Trophoblast cell (in vitro differentiated cells and primary cell): ENCODE results near the gene TALDO1.

Experiments used
- DNase-seq, 2 donors: peaks; one replicate each; pipeline ENCODE4 v3.0.0-alpha.2; 2016
- H2AFZ ChIP-seq: 2 replicates; pipeline ENCODE4 v1.6.1; 2013; ENCODE audit warnings: low read length, moderate library complexity, mild to moderate bottlenecking; ENCODE audit not compliant: insufficient read depth, poor library complexity
- H2AK5ac ChIP-seq: 2 replicates; pipeline ENCODE4 v1.6.1; 2013; ENCODE audit warnings: mild to moderate bottlenecking, low read length
- H2BK120ac ChIP-seq: 2 replicates; pipeline ENCODE4 v1.6.1; 2013; ENCODE audit warnings: low read length, mild to moderate bottlenecking, moderate library complexity; ENCODE audit not compliant: insufficient read depth, poor library complexity
- H2BK12ac ChIP-seq: 2 replicates; pipeline ENCODE4 v1.6.1; 2013; ENCODE audit warnings: mild to moderate bottlenecking, low read length, moderate library complexity
- H2BK5ac ChIP-seq: 2 replicates; pipeline ENCODE4 v1.6.1; 2013; ENCODE audit warnings: low read length, low read depth, moderate library complexity, mild to moderate bottlenecking; ENCODE audit not compliant: poor library complexity
- H3K14ac ChIP-seq: 2 replicates; pipeline ENCODE4 v1.6.1; 2013; ENCODE audit warnings: mild to moderate bottlenecking, low read length
- H3K18ac ChIP-seq: 2 replicates; pipeline ENCODE4 v1.6.1; 2013; ENCODE audit warnings: mild to moderate bottlenecking, low read length
- H3K23ac ChIP-seq: 2 replicates; pipeline ENCODE4 v1.6.1; 2013; ENCODE audit warnings: low read length
- H3K27ac ChIP-seq: 2 replicates; pipeline ENCODE4 v1.5.1; 2013; ENCODE audit warnings: low read depth, mild to moderate bottlenecking, inconsistent platforms, low read length, moderate library complexity
- H3K27me3 ChIP-seq: 2 replicates; pipeline ENCODE4 v1.6.1; 2013; ENCODE audit warnings: inconsistent platforms, mild to moderate bottlenecking, low read length, moderate library complexity; ENCODE audit not compliant: insufficient read depth
- H3K36me3 ChIP-seq, 2 experiments: 1 replicate in 1 of 2; 2 replicates in 1 of 2; pipeline ENCODE4 v1.6.1; 2013; ENCODE audit warnings: low read length in 2 of 2, mild to moderate bottlenecking in 2 of 2, moderate library complexity in 1 of 2; ENCODE audit not compliant: insufficient read depth in 2 of 2, control insufficient read depth in 1 of 2
- H3K4ac ChIP-seq: 2 replicates; pipeline ENCODE4 v1.6.1; 2013; ENCODE audit warnings: low read depth, mild to moderate bottlenecking, low read length, moderate library complexity
- H3K4me1 ChIP-seq, 2 experiments: 1 replicate in 1 of 2; 2 replicates in 1 of 2; pipeline ENCODE4 v1.6.1; 2013; ENCODE audit warnings: low read length in 2 of 2, mild to moderate bottlenecking in 2 of 2, moderate library complexity in 1 of 2; ENCODE audit not compliant: insufficient read depth in 2 of 2, control insufficient read depth in 1 of 2
- H3K4me2 ChIP-seq: 2 replicates; pipeline ENCODE4 v1.6.1; 2013; ENCODE audit warnings: inconsistent platforms, mild to moderate bottlenecking, low read length, moderate library complexity
- H3K4me3 ChIP-seq: 2 replicates; pipeline ENCODE4 v1.5.1; 2013; ENCODE audit warnings: mild to moderate bottlenecking, low read depth, low read length, inconsistent platforms
- H3K79me1 ChIP-seq: one replicate; pipeline ENCODE4 v1.6.1; 2013; ENCODE audit warnings: low read length
- H3K79me2 ChIP-seq: 2 replicates; pipeline ENCODE4 v1.6.1; 2013; ENCODE audit warnings: low read length, mild to moderate bottlenecking; ENCODE audit not compliant: control insufficient read depth, insufficient read depth, poor library complexity
- H3K9ac ChIP-seq: 2 replicates; pipeline ENCODE4 v1.6.1; 2013; ENCODE audit warnings: mild to moderate bottlenecking, low read length
- H3K9me3 ChIP-seq: 2 replicates; pipeline ENCODE4 v1.6.1; 2013; ENCODE audit warnings: low read depth, mild to moderate bottlenecking, control low read depth, inconsistent platforms, low read length; ENCODE audit not compliant: insufficient read depth
- H4K12ac ChIP-seq: 2 replicates; pipeline ENCODE4 v1.6.1; 2013; ENCODE audit warnings: low read depth, mild to moderate bottlenecking, low read length, moderate library complexity
- H4K8ac ChIP-seq: 2 replicates; pipeline ENCODE4 v1.6.1; 2013; ENCODE audit warnings: low read depth, mild to moderate bottlenecking, low read length, moderate library complexity
- H4K91ac ChIP-seq: one replicate; pipeline ENCODE4 v1.6.1; 2013; ENCODE audit warnings: low read depth, mild to moderate bottlenecking, low read length, moderate library complexity
- WGBS: extraction: QIAGEN DNeasy Blood & Tissue Kit; methylation state at CpG from one replicate; pipeline ENCODE4 v1.1.7; 2013; ENCODE audit warnings: missing lambda C conversion rate; ENCODE audit not compliant: insufficient read length, insufficient coverage; ENCODE audit errors: extremely low coverage; 5-methylcytosine and 5-hydroxymethylcytosine counted together

The TALDO1 gene

DNA sequence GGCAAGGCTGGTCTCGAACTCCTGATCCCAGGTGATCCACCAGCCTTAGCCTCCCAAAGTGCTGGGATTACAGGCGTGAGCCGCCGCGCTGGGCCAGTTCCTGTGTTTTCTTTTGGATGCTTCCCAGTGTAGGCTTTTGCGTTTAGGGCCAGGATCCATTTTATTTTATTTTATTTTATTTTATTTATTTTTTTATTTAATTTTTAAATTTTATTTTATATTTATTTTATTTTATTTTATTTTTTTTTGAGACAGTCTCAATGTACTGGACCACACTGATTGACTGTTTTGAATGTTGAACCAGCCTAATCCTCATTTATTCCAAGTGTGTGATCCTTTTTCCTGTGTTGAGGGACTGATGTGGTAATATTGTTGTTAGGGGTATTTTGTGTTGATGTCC is 32.8 kb upstream of the TALDO1 start:
- no peak overlapping the region for H3K4me2 ChIP-seq
- H3K18ac ChIP-seq, result no peak overlapping the region
- H3K9ac ChIP-seq, result no peak overlapping the region
- H2BK120ac ChIP-seq, result no peak overlapping the region
- no peak overlapping the region for H2BK5ac ChIP-seq
- H2BK12ac ChIP-seq, result no peak overlapping the region
- no peak overlapping the region for H3K23ac ChIP-seq
- H2AFZ ChIP-seq, result no peak overlapping the region
- no peak overlapping the region for H4K91ac ChIP-seq
- H2AK5ac ChIP-seq, result no peak overlapping the region
- H4K12ac ChIP-seq, result no peak overlapping the region
- H3K79me1 ChIP-seq, result peaks cover 3% of the 10 kb centered on the region
- H3K36me3 ChIP-seq, result peaks cover 24 to 25% of the 10 kb centered on the region in 2 experiments
- H3K4ac ChIP-seq, result no peak overlapping the region
- no peak for DNase-seq
- no peak overlapping the region for H3K27ac ChIP-seq
- peaks cover 2% of the 10 kb centered on the region for H3K79me2 ChIP-seq
- no peaks in the 10 kb centered on the region for H3K27me3 ChIP-seq
- no peaks in the 10 kb centered on the region for H3K9me3 ChIP-seq
- H3K4me1 ChIP-seq, result peaks cover 6 to 11% of the 10 kb centered on the region in 2 experiments
- H3K14ac ChIP-seq, result no peak overlapping the region
- no peak overlapping the region for H4K8ac ChIP-seq
- no peak overlapping the region for H3K4me3 ChIP-seq
- no CpG with 5 or more reads among the region's 6 CpGs for WGBS

GRCh38 chr11:719214-720016 is 27.8 kb upstream of the TALDO1 start:
- Histone ChIP-seq H3K9ac (no peak overlapping the region), H3K18ac (no peak overlapping the region), H3K27me3 (no peaks in the 10 kb centered on the region), H3K79me2 (no peaks in the 10 kb centered on the region), H4K91ac (no peak overlapping the region), H3K79me1 (no peaks in the 10 kb centered on the region), H4K12ac (no peak overlapping the region), H2BK120ac (no peak overlapping the region), H3K4me1 (no peaks in the 10 kb centered on the region), H4K8ac (no peak overlapping the region), H3K36me3 (peaks cover 47 to 51% of the 10 kb centered on the region in 2 experiments), H2AK5ac (no peak overlapping the region), H3K27ac (no peak overlapping the region), H3K9me3 (no peaks in the 10 kb centered on the region), H3K23ac (no peak overlapping the region), H2BK5ac (no peak overlapping the region), H2AFZ (no peak overlapping the region), H2BK12ac (no peak overlapping the region), H3K14ac (no peak overlapping the region), H3K4me3 (no peak overlapping the region), H3K4me2 (no peak overlapping the region), H3K4ac (no peak overlapping the region)
- no peak for DNase-seq
- WGBS, result no CpG with 5 or more reads among the region's 34 CpGs

DNA sequence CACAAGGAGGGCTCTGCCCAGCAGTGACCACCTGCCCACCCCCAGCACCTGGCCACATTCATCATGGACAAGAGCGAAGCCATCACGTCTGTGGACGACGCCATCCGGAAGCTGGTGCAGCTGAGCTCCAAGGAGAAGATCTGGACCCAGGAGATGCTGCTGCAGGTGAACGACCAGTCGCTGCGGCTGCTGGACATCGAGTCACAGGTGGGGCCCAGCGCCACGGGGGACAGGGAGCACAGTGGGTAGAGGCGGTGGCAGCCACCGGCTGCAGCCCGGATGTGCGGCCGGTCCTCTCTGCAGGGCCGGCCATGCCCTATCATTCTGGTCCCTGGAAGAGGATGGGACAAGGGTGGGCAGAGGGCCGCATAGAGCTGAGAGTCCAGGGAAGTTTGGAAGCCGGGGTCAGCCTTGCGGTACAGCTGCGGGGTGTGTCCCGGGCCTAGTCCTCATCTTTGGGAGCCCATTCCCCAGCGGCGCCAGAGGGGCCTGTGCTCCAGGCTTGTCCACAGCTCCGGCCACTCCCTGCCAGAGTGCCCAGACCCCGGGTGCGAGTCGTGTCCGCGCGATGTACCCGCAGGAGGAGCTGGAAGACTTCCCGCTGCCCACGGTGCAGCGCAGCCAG is 27.1 kb upstream of the TALDO1 start:
- Histone ChIP-seq H3K79me1 (no peaks in the 10 kb centered on the region), H3K4ac (no peak overlapping the region), H4K91ac (no peak overlapping the region), H3K4me3 (no peak overlapping the region), H4K8ac (no peak overlapping the region), H3K79me2 (no peaks in the 10 kb centered on the region), H3K18ac (no peak overlapping the region), H4K12ac (no peak overlapping the region), H3K23ac (no peak overlapping the region), H3K9ac (no peak overlapping the region), H2AFZ (no peak overlapping the region), H2BK120ac (no peak overlapping the region), H3K4me2 (no peak overlapping the region), H3K14ac (no peak overlapping the region), H2BK5ac (no peak overlapping the region), H3K4me1 (no peaks in the 10 kb centered on the region), H3K27ac (no peak overlapping the region), H2AK5ac (no peak overlapping the region), H3K27me3 (no peaks in the 10 kb centered on the region), H2BK12ac (no peak overlapping the region), H3K9me3 (no peaks in the 10 kb centered on the region), H3K36me3 (peaks cover 54 to 58% of the 10 kb centered on the region in 2 experiments)
- no peak for DNase-seq
- no CpG with 5 or more reads among the region's 35 CpGs for WGBS

DNA sequence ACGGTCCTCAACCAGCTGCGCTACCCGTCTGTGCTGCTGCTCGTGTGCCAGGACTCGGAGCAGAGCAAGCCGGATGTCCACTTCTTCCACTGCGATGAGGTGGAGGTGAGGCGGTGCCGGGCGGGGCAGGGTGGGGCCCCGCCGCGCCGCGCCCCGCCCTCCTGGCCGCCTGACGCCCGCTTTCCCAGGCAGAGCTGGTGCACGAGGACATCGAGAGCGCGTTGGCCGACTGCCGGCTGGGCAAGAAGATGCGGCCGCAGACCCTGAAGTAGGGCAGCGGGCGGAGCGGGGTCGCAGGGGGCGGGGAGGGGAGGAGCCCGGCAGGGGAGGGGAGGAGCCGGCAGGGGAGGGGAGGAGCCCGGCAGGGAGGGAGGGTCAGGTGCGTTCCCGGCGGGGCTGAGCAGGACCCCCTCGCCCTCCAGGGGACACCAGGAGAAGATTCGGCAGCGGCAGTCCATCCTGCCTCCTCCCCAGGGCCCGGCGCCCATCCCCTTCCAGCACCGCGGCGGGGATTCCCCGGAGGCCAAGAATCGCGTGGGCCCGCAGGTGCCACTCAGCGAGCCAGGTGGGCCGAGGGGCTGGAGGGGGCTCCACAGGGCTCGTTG is 26.5 kb upstream of the TALDO1 start:
- H3K4ac ChIP-seq, result no peak overlapping the region
- no peak overlapping the region for H3K14ac ChIP-seq
- no peak overlapping the region for H2AFZ ChIP-seq
- H3K4me1 ChIP-seq, result peaks cover 0 to 3% of the 10 kb centered on the region in 2 experiments
- no peak for DNase-seq
- no peak overlapping the region for H2BK12ac ChIP-seq
- no peak overlapping the region for H3K4me2 ChIP-seq
- H2BK120ac ChIP-seq, result no peak overlapping the region
- no peak overlapping the region for H3K27ac ChIP-seq
- no peak overlapping the region for H4K12ac ChIP-seq
- no peaks in the 10 kb centered on the region for H3K9me3 ChIP-seq
- no peak overlapping the region for H3K18ac ChIP-seq
- no peak overlapping the region for H2AK5ac ChIP-seq
- no peaks in the 10 kb centered on the region for H3K79me1 ChIP-seq
- no peak overlapping the region for H3K23ac ChIP-seq
- no peak overlapping the region for H3K9ac ChIP-seq
- H4K91ac ChIP-seq, result no peak overlapping the region
- no peaks in the 10 kb centered on the region for H3K79me2 ChIP-seq
- H3K36me3 ChIP-seq, result peaks cover 54 to 58% of the 10 kb centered on the region in 2 experiments
- H3K27me3 ChIP-seq, result no peaks in the 10 kb centered on the region
- no CpG with 5 or more reads among the region's 53 CpGs for WGBS
- no peak overlapping the region for H3K4me3 ChIP-seq
- no peak overlapping the region for H4K8ac ChIP-seq
- no peak overlapping the region for H2BK5ac ChIP-seq
